GM13976 (cell line): Measurements from ENCODE around the gene OR10A3.

Experiments
- DNase-seq: peaks from one replicate; pipeline ENCODE4 v3.0.0; 2012; ENCODE audit warnings: low spot score
- in situ Hi-C: fragments of 300-500 bp; cut with MboI; formaldehyde crosslinking; loops from one replicate; pipeline ENCODE4 v1.12.0; 2022; ENCODE audit warnings: low sequenced_read_pairs, mixed read lengths, inconsistent platforms; ENCODE audit not compliant: unreplicated experiment
- TF ChIP-seq, protein P1 (sequence below): IDR thresholded peaks from 2 replicates; pipeline ENCODE4 v1.5.1; 2012; ENCODE audit warnings: borderline replicate concordance, mild to moderate bottlenecking; ENCODE audit not compliant: insufficient read depth; ENCODE audit errors: extremely low read depth, missing control alignments, control extremely low read depth

The OR10A3 gene

DNA sequence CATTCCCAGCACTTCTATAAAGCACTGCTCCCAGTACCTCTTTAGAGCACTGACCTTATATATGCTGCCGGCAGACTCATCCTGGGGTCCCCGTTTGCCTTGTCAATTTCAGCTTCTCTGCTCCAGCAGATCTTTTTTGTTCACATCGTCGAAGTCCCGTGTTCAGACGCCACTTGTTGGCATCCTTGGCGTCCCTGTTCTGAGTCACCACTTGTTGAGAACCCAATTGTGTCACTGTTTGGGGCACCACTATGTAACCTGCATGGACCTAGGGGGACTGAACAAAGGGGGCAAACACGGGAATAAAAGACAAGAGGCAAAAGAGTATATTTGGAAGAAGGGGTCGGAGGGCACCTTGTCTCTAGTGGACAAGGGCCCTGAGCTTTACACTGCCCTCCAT, 36.0 kb downstream of the OR10A3 start:
- TF ChIP-seq, protein P1, sequence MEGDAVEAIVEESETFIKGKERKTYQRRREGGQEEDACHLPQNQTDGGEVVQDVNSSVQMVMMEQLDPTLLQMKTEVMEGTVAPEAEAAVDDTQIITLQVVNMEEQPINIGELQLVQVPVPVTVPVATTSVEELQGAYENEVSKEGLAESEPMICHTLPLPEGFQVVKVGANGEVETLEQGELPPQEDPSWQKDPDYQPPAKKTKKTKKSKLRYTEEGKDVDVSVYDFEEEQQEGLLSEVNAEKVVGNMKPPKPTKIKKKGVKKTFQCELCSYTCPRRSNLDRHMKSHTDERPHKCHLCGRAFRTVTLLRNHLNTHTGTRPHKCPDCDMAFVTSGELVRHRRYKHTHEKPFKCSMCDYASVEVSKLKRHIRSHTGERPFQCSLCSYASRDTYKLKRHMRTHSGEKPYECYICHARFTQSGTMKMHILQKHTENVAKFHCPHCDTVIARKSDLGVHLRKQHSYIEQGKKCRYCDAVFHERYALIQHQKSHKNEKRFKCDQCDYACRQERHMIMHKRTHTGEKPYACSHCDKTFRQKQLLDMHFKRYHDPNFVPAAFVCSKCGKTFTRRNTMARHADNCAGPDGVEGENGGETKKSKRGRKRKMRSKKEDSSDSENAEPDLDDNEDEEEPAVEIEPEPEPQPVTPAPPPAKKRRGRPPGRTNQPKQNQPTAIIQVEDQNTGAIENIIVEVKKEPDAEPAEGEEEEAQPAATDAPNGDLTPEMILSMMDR, result no peak
- in situ Hi-C loops, result no loop called here
- no peak for DNase-seq

DNA sequence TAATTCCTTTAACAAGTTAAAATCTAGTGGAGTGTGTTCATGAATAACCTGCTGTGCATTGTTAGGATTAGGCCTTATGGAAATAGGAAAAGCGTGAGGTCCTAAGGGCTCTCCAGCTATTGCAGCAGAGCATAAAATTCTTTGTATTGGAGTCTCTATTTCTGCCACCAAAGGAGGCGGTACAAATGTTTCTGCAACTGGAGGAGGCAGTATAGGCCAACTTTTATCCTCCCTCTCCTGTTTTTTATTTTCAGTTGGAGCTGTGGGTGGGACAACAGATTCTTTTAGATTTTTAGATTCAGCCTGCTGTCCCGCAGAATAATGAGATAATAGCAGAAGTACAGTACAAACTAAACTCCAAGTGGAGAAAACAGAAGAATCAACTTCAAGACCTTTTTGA, 36.6 kb downstream of the OR10A3 start:
- no peak for DNase-seq
- in situ Hi-C loops, result no loop called here
- TF ChIP-seq, protein P1, result no peak

DNA sequence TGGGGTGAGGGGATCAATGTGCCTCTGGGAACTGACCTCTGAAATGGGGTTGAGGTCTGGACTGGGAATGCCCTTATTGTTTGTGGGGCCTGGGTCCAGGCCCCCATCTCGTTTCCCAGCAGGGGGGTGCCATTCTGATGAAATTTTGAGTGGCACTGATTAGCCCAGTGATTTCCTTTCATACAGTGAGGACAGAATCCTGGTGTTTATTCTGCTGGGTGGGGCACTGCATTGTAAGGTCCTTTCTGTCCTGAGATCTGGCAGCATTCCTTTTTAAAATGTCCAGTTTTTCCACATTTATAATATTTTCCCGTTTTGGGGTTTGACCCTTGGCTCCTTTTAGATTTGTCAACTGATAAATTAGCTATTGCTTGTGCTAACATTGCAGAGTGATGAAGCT, 37.6 kb downstream of the OR10A3 start:
- no peak for DNase-seq
- TF ChIP-seq, protein P1, result no peak
- in situ Hi-C loops, result no loop called here

DNA sequence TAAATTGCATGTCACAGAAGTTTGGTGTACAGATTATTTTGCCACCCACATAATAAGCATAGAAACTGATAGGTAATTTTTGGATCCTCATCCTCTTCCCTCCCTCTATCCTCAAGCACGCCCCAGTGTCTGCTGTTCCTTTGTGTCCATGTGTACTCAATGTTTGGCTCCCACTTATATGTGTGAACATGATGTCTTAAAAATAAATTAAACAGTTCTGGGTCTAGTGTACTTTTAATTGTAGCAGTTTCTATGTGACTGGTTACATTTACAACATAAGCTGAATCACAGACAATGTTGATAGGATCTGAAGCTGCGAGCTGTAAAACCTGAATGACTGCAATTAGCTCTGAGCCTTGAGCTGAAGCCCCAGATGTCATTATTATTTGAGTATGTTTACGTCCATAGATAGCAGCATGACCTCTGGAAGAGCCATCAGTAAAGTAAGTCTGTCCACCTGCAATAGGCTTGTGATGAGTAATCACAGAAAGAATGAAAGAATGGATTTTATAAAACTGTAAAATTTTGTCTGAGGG, 40.1 kb downstream of the OR10A3 start:
- no peak for DNase-seq
- in situ Hi-C loops, result no loop called here
- TF ChIP-seq, protein P1, result no peak

DNA sequence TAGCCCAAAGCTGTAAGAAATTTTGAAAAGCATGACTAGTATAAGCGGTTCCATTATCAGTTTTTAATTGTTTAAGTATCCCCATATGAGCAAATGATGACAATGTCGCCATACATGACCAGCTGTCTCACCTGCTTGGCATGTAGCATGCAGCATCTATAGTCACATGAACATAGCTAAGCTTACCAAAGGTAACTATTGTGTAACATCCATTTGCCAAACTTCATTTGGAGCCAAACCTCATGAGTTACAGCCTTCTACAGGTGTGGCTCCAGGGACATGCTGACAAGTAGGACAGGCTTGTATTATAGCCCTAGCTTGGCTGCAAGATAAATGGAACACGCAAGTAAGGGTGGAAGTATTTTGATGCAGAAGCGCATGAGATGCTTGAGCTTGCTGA, 40.8 kb downstream of the OR10A3 start:
- in situ Hi-C loops, result no loop called here
- TF ChIP-seq, protein P1, result no peak
- DNase-seq, result no peak

DNA sequence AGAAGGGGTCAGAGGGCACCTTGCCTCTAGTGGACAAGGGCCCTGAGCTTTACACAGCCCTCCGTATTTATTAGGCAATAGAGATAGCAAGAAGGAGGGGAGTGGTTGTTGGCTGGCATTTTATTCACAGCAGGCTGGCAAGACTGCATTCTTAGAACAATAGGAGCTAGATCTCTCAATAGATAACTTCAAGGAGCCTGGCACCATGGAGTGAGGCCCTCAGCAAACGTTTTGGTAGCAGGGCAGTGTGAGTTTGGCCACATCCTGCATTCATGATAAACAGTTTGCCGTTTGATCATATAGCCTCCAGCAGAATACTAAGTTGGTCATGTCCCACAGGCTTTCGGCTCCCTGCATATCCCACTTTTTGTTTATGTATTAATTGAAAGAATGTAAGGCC, 42.1 kb downstream of the OR10A3 start:
- no peak for DNase-seq
- in situ Hi-C loops, result loop anchor here (10.0 kb wide), 1 partner anchor 85 kb away; the partner anchor contains the start of gene EIF3F
- TF ChIP-seq, protein P1, result no peak
